ENCODE results near the gene GNA15.
"Not testable (repeated sequence)": the region's sequence is repeated elsewhere in the genome, so short reads cannot be mapped to it uniquely, and the experiment has no call there.

The GNA15 gene

GRCh38 chr19:3135961-3136683 is at the start of gene GNA15:
Gene GNA15, plus strand, starts transcription at chr19:3136033. Its CDS starts 418 bp downstream, at chr19:3136451.
- no peak for DNase-seq

- DNase-seq = no peak
Observed at GRCh38 chr19:3087769-3088168, 48.1 kb upstream of the GNA15 start.

- DNase-seq = not testable (repeated sequence)
Observed at GRCh38 chr19:3089299-3089855, 46.5 kb upstream of the GNA15 start.

- DNase-seq = no peak
Observed at GRCh38 chr19:3094601-3095440, 41.0 kb upstream of the GNA15 start.

- DNase-seq = no peak
Observed at GRCh38 chr19:3095441-3096191, 40.2 kb upstream of the GNA15 start.

- DNase-seq = no peak
Observed at GRCh38 chr19:3096267-3096901, 39.4 kb upstream of the GNA15 start.

GRCh38 chr19:3096902-3097326 is 38.9 kb upstream of the GNA15 start:
- DNase-seq = no peak

- DNase-seq = no peak
Observed at GRCh38 chr19:3097442-3097871, 38.4 kb upstream of the GNA15 start.

- DNase-seq = no peak
Observed at GRCh38 chr19:3098141-3098514, 37.7 kb upstream of the GNA15 start.

GRCh38 chr19:3098515-3099346 is 37.1 kb upstream of the GNA15 start:
- DNase-seq = no peak

GRCh38 chr19:3099347-3100145 is 36.3 kb upstream of the GNA15 start:
- no peak for DNase-seq

- DNase-seq = no peak
Observed at GRCh38 chr19:3100331-3100730, 35.5 kb upstream of the GNA15 start.

- no peak for DNase-seq
Observed at GRCh38 chr19:3100747-3101730, 34.8 kb upstream of the GNA15 start.

GRCh38 chr19:3102239-3103140 is 33.3 kb upstream of the GNA15 start:
- DNase-seq = no peak

- DNase-seq = no peak
Observed at GRCh38 chr19:3104708-3104983, 31.2 kb upstream of the GNA15 start.

- DNase-seq = no peak
Observed at GRCh38 chr19:3105641-3106508, 30.0 kb upstream of the GNA15 start.

- DNase-seq = no peak
Observed at GRCh38 chr19:3106509-3107141, 29.2 kb upstream of the GNA15 start.

Measured in NK-92 treated with Interleukin-12 subunit alpha and Interleukin-12 subunit beta, amount 100 ng/mL, for 24 hours (cell line).